H1 (cell line): ENCODE measurements around the gene FMOD. TPM values are rescaled to one million over a fixed set of nuclear protein-coding genes. Genes with fewer than 3 reads are reported as not detected.

Source experiments
- CBX5 ChIP-seq: fragments of 300-800, 300-1000 bp; sonication (generic); IDR thresholded peaks from 2 replicates; pipeline ENCODE4 v1.7.1; 2016; ENCODE audit warnings: antibody characterized with exemption, low read length, low read depth
- CBX8 ChIP-seq: fragments of 300-800, 300-1000 bp; sonication (generic); IDR thresholded peaks from 2 replicates; pipeline ENCODE4 v1.7.1; 2016; ENCODE audit warnings: low read depth, low read length, borderline replicate concordance
- KDM4A ChIP-seq: IDR thresholded peaks from one replicate; pipeline ENCODE4 v1.7.1; 2012; ENCODE audit warnings: low read depth, mild to moderate bottlenecking, moderate library complexity, low read length, inconsistent platforms; ENCODE audit not compliant: severe bottlenecking
- TCF12 ChIP-seq: IDR thresholded peaks from 2 replicates; pipeline ENCODE4 v1.6.1; 2011; ENCODE audit warnings: low read depth, mild to moderate bottlenecking, low read length
- polyA plus RNA-seq, 7 experiments: library from polyadenylated mRNA; depleted of rRNA in 3 of 7; stranded (reverse) in 5 of 7; unstranded in 2 of 7; fragments of >200 nt in 5 of 7; fragments of 200-250 nt in 2 of 7; gene quantifications; 1 replicate in 5 of 7; 2 replicates in 1 of 7; 4 replicates in 1 of 7; pipeline versions ENCODE4 v1.2.1 to v1.2.3, GENCODE V29; 2011 to 2013; ENCODE audit warnings: missing spikeins in 2 of 7, mixed read lengths in 2 of 7
- total RNA-seq: library from RNA; stranded (reverse); fragmentation: NEBNext Ultra II Directional; extraction: Animal tissue kit (Norgen Biotek cat#: 25700); gene quantifications from 2 replicates; pipeline ENCODE4 v1.2.1, GENCODE V29; 2021
- TF ChIP-seq, protein P1 (sequence below): fragments of 300-600 bp; sonication (generic); IDR thresholded peaks from 2 replicates; pipeline ENCODE4 v1.7.1; 2012; ENCODE audit warnings: low read length, moderate library complexity, mild to moderate bottlenecking, inconsistent platforms; ENCODE audit not compliant: insufficient replicate concordance

The FMOD gene
- total and polyA plus RNA-seq, 2 of the 8 experiments (the other 6 are each of a cell fraction or from before 2014, with no cell fraction given) = 0.17 to 0.32 TPM

DNA sequence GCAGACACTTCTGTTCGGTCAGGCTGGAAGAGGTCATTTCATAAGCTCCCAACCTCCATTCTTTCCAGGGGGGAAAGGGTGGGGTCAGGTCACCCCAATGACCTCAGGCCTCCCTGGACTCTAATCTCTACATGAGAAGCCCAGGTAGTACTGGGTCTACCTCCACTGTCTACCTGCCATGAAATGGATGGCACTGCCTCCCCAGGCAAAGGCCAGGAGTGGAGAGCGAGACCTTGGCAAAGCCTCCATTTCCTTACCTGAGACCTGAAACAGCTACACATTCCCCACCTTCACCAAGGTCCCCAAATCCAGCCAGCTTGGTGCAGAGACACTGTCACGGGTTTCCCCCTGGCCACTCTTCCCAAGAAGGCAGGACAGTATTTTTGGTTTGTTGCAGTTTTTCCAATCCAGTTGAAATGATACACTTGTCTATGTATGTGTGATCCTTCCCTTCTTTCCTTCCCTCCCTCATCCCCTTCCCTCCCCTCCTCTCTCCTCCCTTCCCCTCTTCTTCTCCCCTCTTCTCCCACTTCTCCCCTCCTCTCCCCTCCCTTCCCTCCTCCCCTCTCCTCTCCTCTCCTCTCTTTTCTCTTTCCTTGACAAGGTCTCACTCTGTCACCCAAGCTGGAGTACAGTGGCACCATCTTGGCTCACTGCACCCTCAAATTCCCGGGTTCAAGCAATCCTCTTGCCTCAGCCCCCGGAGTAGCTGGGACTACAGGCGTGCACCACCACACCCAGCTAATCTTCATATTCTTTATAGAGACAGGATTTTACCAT lies 29.5 kb downstream of the FMOD start (continued):
- TF ChIP-seq CBX8 (no peak), CBX5 (no peak), KDM4A (no peak), TCF12 (no peak)
- TF ChIP-seq, protein P1, sequence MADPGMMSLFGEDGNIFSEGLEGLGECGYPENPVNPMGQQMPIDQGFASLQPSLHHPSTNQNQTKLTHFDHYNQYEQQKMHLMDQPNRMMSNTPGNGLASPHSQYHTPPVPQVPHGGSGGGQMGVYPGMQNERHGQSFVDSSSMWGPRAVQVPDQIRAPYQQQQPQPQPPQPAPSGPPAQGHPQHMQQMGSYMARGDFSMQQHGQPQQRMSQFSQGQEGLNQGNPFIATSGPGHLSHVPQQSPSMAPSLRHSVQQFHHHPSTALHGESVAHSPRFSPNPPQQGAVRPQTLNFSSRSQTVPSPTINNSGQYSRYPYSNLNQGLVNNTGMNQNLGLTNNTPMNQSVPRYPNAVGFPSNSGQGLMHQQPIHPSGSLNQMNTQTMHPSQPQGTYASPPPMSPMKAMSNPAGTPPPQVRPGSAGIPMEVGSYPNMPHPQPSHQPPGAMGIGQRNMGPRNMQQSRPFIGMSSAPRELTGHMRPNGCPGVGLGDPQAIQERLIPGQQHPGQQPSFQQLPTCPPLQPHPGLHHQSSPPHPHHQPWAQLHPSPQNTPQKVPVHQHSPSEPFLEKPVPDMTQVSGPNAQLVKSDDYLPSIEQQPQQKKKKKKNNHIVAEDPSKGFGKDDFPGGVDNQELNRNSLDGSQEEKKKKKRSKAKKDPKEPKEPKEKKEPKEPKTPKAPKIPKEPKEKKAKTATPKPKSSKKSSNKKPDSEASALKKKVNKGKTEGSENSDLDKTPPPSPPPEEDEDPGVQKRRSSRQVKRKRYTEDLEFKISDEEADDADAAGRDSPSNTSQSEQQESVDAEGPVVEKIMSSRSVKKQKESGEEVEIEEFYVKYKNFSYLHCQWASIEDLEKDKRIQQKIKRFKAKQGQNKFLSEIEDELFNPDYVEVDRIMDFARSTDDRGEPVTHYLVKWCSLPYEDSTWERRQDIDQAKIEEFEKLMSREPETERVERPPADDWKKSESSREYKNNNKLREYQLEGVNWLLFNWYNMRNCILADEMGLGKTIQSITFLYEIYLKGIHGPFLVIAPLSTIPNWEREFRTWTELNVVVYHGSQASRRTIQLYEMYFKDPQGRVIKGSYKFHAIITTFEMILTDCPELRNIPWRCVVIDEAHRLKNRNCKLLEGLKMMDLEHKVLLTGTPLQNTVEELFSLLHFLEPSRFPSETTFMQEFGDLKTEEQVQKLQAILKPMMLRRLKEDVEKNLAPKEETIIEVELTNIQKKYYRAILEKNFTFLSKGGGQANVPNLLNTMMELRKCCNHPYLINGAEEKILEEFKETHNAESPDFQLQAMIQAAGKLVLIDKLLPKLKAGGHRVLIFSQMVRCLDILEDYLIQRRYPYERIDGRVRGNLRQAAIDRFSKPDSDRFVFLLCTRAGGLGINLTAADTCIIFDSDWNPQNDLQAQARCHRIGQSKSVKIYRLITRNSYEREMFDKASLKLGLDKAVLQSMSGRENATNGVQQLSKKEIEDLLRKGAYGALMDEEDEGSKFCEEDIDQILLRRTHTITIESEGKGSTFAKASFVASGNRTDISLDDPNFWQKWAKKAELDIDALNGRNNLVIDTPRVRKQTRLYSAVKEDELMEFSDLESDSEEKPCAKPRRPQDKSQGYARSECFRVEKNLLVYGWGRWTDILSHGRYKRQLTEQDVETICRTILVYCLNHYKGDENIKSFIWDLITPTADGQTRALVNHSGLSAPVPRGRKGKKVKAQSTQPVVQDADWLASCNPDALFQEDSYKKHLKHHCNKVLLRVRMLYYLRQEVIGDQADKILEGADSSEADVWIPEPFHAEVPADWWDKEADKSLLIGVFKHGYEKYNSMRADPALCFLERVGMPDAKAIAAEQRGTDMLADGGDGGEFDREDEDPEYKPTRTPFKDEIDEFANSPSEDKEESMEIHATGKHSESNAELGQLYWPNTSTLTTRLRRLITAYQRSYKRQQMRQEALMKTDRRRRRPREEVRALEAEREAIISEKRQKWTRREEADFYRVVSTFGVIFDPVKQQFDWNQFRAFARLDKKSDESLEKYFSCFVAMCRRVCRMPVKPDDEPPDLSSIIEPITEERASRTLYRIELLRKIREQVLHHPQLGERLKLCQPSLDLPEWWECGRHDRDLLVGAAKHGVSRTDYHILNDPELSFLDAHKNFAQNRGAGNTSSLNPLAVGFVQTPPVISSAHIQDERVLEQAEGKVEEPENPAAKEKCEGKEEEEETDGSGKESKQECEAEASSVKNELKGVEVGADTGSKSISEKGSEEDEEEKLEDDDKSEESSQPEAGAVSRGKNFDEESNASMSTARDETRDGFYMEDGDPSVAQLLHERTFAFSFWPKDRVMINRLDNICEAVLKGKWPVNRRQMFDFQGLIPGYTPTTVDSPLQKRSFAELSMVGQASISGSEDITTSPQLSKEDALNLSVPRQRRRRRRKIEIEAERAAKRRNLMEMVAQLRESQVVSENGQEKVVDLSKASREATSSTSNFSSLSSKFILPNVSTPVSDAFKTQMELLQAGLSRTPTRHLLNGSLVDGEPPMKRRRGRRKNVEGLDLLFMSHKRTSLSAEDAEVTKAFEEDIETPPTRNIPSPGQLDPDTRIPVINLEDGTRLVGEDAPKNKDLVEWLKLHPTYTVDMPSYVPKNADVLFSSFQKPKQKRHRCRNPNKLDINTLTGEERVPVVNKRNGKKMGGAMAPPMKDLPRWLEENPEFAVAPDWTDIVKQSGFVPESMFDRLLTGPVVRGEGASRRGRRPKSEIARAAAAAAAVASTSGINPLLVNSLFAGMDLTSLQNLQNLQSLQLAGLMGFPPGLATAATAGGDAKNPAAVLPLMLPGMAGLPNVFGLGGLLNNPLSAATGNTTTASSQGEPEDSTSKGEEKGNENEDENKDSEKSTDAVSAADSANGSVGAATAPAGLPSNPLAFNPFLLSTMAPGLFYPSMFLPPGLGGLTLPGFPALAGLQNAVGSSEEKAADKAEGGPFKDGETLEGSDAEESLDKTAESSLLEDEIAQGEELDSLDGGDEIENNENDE = no peak
